Mesendoderm (in vitro differentiated cells): ENCODE measurements around the gene AFF3.

Experiments used
- DNase-seq: peaks from one replicate; pipeline ENCODE4 v3.0.0; 2013
- H2AK5ac ChIP-seq: 2 replicates; pipeline ENCODE4 v1.6.1; 2013; ENCODE audit warnings: low read length, inconsistent platforms
- H2BK120ac ChIP-seq: 2 replicates; pipeline ENCODE4 v1.6.1; 2013; ENCODE audit warnings: low read depth, mild to moderate bottlenecking, low read length, moderate library complexity, mixed read lengths
- H2BK15ac ChIP-seq: replicated peaks from 2 replicates; pipeline ENCODE4 v1.6.1; 2013; ENCODE audit warnings: low read depth, mild to moderate bottlenecking, moderate library complexity
- H2BK5ac ChIP-seq: 2 replicates; pipeline ENCODE4 v1.6.1; 2013; ENCODE audit warnings: low read length, inconsistent platforms
- H3K18ac ChIP-seq: 2 replicates; pipeline ENCODE4 v1.6.1; 2013; ENCODE audit warnings: mild to moderate bottlenecking, low read length, mixed read lengths
- H3K23ac ChIP-seq: one replicate; pipeline ENCODE4 v1.6.1; 2013; ENCODE audit warnings: low read length
- H3K27ac ChIP-seq: 2 replicates; pipeline ENCODE4 v1.5.1; 2013; ENCODE audit warnings: low read depth, mild to moderate bottlenecking, inconsistent platforms, low read length, moderate library complexity
- H3K27me3 ChIP-seq: 2 replicates; pipeline ENCODE4 v1.6.1; 2013; ENCODE audit warnings: low read length, control low read depth, mild to moderate bottlenecking, inconsistent platforms; ENCODE audit not compliant: insufficient read depth, poor library complexity
- H3K36me3 ChIP-seq: 2 replicates; pipeline ENCODE4 v1.6.1; 2013; ENCODE audit warnings: low read length, inconsistent platforms; ENCODE audit not compliant: control insufficient read depth, insufficient read depth
- H3K4ac ChIP-seq: one replicate; pipeline ENCODE4 v1.6.1; 2013; ENCODE audit warnings: low read depth, mild to moderate bottlenecking, low read length, moderate library complexity
- H3K4me1 ChIP-seq: 2 replicates; pipeline ENCODE4 v1.6.1; 2013; ENCODE audit warnings: low read depth, low read length, inconsistent platforms; ENCODE audit not compliant: control insufficient read depth
- H3K4me2 ChIP-seq: 2 replicates; pipeline ENCODE4 v1.6.1; 2013; ENCODE audit warnings: low read length
- H3K4me3 ChIP-seq: 2 replicates; pipeline ENCODE4 v1.5.1; 2013; ENCODE audit warnings: mild to moderate bottlenecking, low read length
- H3K56ac ChIP-seq: one replicate; pipeline ENCODE4 v1.6.1; 2013; ENCODE audit warnings: low read length
- H3K79me1 ChIP-seq: 2 replicates; pipeline ENCODE4 v1.6.1; 2013; ENCODE audit warnings: low read length, inconsistent platforms
- H3K79me2 ChIP-seq: 2 replicates; pipeline ENCODE4 v1.6.1; 2013; ENCODE audit warnings: mild to moderate bottlenecking, low read length; ENCODE audit not compliant: control insufficient read depth, insufficient read depth
- H3K9ac ChIP-seq: 2 replicates; pipeline ENCODE4 v1.6.1; 2013; ENCODE audit warnings: low read length, inconsistent platforms
- H4K5ac ChIP-seq: one replicate; pipeline ENCODE4 v1.6.1; 2013; ENCODE audit warnings: low read length
- H4K8ac ChIP-seq: one replicate; pipeline ENCODE4 v1.6.1; 2013; ENCODE audit warnings: low read depth, mild to moderate bottlenecking, control low read depth, low read length, moderate library complexity
- WGBS: extraction: QIAGEN DNeasy Blood & Tissue Kit; methylation state at CpG from one replicate; pipeline ENCODE4 v1.1.7; 2013; ENCODE audit warnings: low lambda C conversion rate, missing lambda C conversion rate; ENCODE audit not compliant: insufficient coverage; ENCODE audit errors: extremely low coverage; 5-methylcytosine and 5-hydroxymethylcytosine counted together

Gene AFF3

GRCh38 chr2:99660616-99661406, 481.6 kb downstream of the AFF3 start:
- Histone ChIP-seq H2BK15ac (no peak overlapping the region), H3K4ac (no peak overlapping the region), H4K8ac (no peak overlapping the region), H3K23ac (no peak overlapping the region), H3K79me1 (no peaks in the 10 kb centered on the region), H2AK5ac (no peak overlapping the region), H3K9ac (no peak overlapping the region), H3K56ac (no peak overlapping the region), H3K4me2 (no peak overlapping the region), H3K36me3 (no peaks in the 10 kb centered on the region), H3K27ac (no peak overlapping the region), H3K27me3 (no peaks in the 10 kb centered on the region), H2BK5ac (no peak overlapping the region), H3K79me2 (no peaks in the 10 kb centered on the region), H2BK120ac (no peak overlapping the region), H3K4me3 (no peak overlapping the region), H4K5ac (no peak overlapping the region), H3K18ac (no peak overlapping the region), H3K4me1 (no peaks in the 10 kb centered on the region)
- no peak for DNase-seq
- WGBS = no CpG with 5 or more reads among the region's 8 CpGs

GRCh38 chr2:99659874-99660273, 482.5 kb downstream of the AFF3 start:
- WGBS = no CpG with 5 or more reads among the region's 3 CpGs
- no peak overlapping the region for H3K9ac ChIP-seq
- H3K36me3 ChIP-seq = no peaks in the 10 kb centered on the region
- no peak overlapping the region for H4K5ac ChIP-seq
- no peak overlapping the region for H3K56ac ChIP-seq
- no peaks in the 10 kb centered on the region for H3K79me1 ChIP-seq
- no peaks in the 10 kb centered on the region for H3K79me2 ChIP-seq
- H2BK15ac ChIP-seq = no peak overlapping the region
- H3K4me1 ChIP-seq = no peaks in the 10 kb centered on the region
- H2BK5ac ChIP-seq = no peak overlapping the region
- H3K4me2 ChIP-seq = no peak overlapping the region
- H3K27ac ChIP-seq = no peak overlapping the region
- H3K4me3 ChIP-seq = no peak overlapping the region
- H3K4ac ChIP-seq = no peak overlapping the region
- H2AK5ac ChIP-seq = no peak overlapping the region
- DNase-seq = no peak
- H3K23ac ChIP-seq = no peak overlapping the region
- H2BK120ac ChIP-seq = no peak overlapping the region
- H3K27me3 ChIP-seq = no peaks in the 10 kb centered on the region
- H3K18ac ChIP-seq = no peak overlapping the region
- no peak overlapping the region for H4K8ac ChIP-seq

GRCh38 chr2:99657691-99658258, 484.6 kb downstream of the AFF3 start:
- Histone ChIP-seq H4K5ac (no peak overlapping the region), H3K27me3 (no peaks in the 10 kb centered on the region), H3K79me1 (no peaks in the 10 kb centered on the region), H2BK120ac (no peak overlapping the region), H3K56ac (no peak overlapping the region), H2BK5ac (no peak overlapping the region), H4K8ac (no peak overlapping the region), H3K27ac (no peak overlapping the region), H2AK5ac (no peak overlapping the region), H3K79me2 (no peaks in the 10 kb centered on the region), H3K4me2 (no peak overlapping the region), H3K18ac (no peak overlapping the region), H3K4ac (no peak overlapping the region), H3K4me3 (no peak overlapping the region), H3K23ac (no peak overlapping the region), H3K36me3 (no peaks in the 10 kb centered on the region), H2BK15ac (no peak overlapping the region), H3K4me1 (peaks cover 1% of the 10 kb centered on the region), H3K9ac (no peak overlapping the region)
- WGBS = no CpG with 5 or more reads among the region's 7 CpGs
- no peak for DNase-seq

- Histone ChIP-seq H3K36me3 (no peaks in the 10 kb centered on the region), H3K56ac (no peak overlapping the region), H4K8ac (no peak overlapping the region), H3K4me3 (no peak overlapping the region), H3K23ac (no peak overlapping the region), H2BK5ac (no peak overlapping the region), H2BK15ac (no peak overlapping the region), H2AK5ac (no peak overlapping the region), H3K4me2 (no peak overlapping the region), H3K27me3 (no peaks in the 10 kb centered on the region), H3K79me1 (no peaks in the 10 kb centered on the region), H3K9ac (no peak overlapping the region), H2BK120ac (no peak overlapping the region), H3K27ac (no peak overlapping the region), H3K18ac (no peak overlapping the region), H4K5ac (no peak overlapping the region), H3K4ac (no peak overlapping the region), H3K79me2 (no peaks in the 10 kb centered on the region), H3K4me1 (peaks cover 8% of the 10 kb centered on the region)
- WGBS = no CpG with 5 or more reads among the region's 5 CpGs
- no peak for DNase-seq
These were observed 485.4 kb downstream of the AFF3 start for GRCh38 chr2:99656994-99657393.

- H3K79me2 ChIP-seq = no peaks in the 10 kb centered on the region
- no peak overlapping the region for H3K23ac ChIP-seq
- H3K4me2 ChIP-seq = no peak overlapping the region
- no peak overlapping the region for H3K4ac ChIP-seq
- H4K8ac ChIP-seq = no peak overlapping the region
- H3K36me3 ChIP-seq = no peaks in the 10 kb centered on the region
- H2AK5ac ChIP-seq = no peak overlapping the region
- no peak overlapping the region for H2BK5ac ChIP-seq
- H3K4me1 ChIP-seq = peaks cover 10% of the 10 kb centered on the region
- no peak overlapping the region for H3K4me3 ChIP-seq
- WGBS = no CpG with 5 or more reads among the region's 9 CpGs
- no peak for DNase-seq
- no peak overlapping the region for H2BK15ac ChIP-seq
- no peaks in the 10 kb centered on the region for H3K79me1 ChIP-seq
- no peak overlapping the region for H4K5ac ChIP-seq
- no peak overlapping the region for H3K56ac ChIP-seq
- H3K9ac ChIP-seq = no peak overlapping the region
- no peak overlapping the region for H2BK120ac ChIP-seq
- no peak overlapping the region for H3K18ac ChIP-seq
- no peak overlapping the region for H3K27ac ChIP-seq
- H3K27me3 ChIP-seq = no peaks in the 10 kb centered on the region
These were observed 489.0 kb downstream of the AFF3 start for GRCh38 chr2:99653433-99653832.
